CD4-positive, alpha-beta T cell treated with Interleukin-2 at 100 ng/mL for 4 hours (primary cell): ENCODE results near the gene COL8A2.

Source experiments
- DNase-seq: peaks from one replicate; pipeline ENCODE4 v3.0.0-alpha.2; 2020; ENCODE audit warnings: low spot score

Gene COL8A2

DNA sequence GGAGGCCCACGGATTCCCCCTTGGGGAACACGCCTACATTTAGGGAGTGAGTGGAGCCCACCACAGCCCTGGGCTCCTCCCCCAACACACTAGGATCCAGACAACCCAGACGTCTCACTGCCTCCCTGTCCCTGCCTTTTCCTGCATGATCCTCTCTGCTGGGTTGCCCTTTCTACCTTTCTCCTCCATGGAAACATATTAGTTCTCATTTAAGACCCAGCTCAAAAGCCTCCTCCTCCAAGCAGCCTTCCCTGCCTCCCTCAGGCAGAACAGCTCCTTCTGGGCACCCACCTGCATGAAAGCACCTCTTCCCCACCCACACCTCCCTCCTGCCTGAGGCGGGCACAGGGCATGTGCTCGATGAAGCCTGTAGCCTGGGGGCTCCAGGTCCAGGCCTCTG is 10.7 kb downstream of the COL8A2 start:
- DNase-seq: no peak

- no peak for DNase-seq
These were observed 12.2 kb downstream of the COL8A2 start for GRCh38 chr1:36112823-36113222.

DNA sequence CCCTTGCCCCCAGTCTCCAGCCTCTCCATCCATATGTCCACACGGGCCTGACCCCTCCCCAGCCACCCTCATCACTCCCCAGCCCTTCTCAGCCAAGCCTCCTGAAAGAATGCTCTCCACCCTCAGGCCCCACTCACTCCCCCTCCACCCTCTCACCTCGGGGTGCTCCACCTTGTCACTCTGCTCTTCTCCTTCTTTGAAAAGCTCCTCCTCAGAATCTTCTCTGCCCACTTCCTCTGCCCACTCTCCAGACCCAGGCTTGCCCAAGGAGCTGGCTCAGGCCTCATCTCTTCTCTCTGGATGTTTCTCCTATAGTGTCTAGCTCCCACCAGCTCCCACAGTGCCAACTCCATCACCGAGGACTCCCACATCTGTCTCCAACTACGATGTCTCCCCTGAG is 13.9 kb downstream of the COL8A2 start:
- DNase-seq: no peak

- peak; percentile 28 for DNase-seq
These were observed 15.9 kb downstream of the COL8A2 start for GRCh38 chr1:36109041-36109679.

GRCh38 chr1:36108314-36108713 is 16.7 kb downstream of the COL8A2 start:
- no peak for DNase-seq

GRCh38 chr1:36107394-36107793 is 17.6 kb downstream of the COL8A2 start:
- DNase-seq: no peak

- DNase-seq: no peak
These were observed 18.8 kb downstream of the COL8A2 start for GRCh38 chr1:36106269-36106668.

DNA sequence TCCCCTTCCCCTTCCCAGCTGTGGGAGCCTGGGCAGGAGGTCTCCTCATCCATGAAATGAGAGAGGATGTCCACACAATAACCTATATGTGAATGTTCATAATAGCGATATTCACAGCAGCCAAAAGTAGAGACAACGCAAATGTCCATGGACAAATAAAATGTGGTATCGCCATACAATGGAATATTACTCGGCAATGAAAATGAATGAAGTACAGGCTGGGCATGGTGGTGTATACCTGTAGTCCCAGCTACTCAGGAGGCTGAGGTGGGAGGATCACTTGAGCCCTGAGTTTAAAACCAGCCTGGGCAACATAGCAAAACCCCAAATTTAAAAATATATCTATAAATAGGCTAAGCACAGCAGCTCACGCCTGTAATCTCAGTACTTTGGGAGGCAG is 23.5 kb downstream of the COL8A2 start:
- no peak for DNase-seq

DNA sequence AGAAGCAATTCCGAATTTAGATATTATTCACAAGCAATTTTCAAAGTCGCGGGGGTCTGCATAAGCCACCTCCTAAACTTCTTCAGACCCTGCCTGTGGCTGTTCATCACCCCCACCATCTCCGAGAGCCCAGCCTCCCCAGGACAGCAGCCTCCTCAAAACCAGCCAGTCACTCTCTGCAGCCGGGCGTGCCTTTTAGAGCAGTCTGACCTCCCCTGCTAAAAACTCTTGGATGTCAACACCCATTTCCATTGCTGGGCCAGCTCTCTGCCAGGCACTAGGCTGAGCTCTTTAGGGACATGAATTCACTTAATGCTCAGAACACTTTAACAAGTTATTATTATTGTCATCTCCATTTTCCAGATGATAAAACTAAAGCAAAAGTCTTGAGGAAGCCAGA is 24.6 kb downstream of the COL8A2 start:
- DNase-seq: no peak

GRCh38 chr1:36099681-36100341 is 25.2 kb downstream of the COL8A2 start:
- peak; percentile 70 for DNase-seq

DNA sequence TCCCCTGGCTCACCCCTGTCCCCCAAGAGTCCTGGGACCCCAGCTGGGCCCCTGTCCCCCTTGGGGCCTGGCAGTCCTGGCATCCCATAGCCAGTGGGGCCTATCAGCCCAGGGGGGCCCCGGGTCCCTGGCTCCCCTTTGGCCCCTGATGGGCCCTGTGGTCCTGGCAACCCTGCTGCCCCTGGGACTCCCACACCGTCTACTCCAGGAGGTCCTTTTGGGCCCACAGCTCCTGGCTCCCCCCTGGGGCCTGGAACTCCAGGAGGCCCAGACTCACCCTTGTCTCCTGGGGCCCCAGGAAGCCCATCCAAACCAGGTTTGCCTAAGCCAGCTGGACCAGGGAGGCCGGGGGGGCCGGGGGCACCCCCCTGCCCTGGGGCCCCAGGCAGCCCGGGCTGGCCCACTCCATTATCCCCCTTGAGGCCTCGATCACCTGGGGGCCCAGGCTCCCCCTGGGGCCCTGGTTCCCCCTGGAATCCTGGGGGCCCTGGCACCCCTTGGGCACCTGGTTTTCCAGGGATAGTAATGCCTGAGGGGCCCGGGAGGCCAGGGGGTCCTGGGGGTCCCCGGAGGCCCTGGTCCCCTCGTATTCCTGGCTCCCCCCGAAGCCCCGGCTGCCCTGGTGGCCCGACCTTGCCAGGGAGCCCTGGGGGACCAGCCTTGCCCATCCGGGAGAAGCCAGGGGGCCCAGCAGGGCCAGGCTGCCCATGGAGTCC is 26.2 kb downstream of the COL8A2 start:
- DNase-seq: no peak

DNA sequence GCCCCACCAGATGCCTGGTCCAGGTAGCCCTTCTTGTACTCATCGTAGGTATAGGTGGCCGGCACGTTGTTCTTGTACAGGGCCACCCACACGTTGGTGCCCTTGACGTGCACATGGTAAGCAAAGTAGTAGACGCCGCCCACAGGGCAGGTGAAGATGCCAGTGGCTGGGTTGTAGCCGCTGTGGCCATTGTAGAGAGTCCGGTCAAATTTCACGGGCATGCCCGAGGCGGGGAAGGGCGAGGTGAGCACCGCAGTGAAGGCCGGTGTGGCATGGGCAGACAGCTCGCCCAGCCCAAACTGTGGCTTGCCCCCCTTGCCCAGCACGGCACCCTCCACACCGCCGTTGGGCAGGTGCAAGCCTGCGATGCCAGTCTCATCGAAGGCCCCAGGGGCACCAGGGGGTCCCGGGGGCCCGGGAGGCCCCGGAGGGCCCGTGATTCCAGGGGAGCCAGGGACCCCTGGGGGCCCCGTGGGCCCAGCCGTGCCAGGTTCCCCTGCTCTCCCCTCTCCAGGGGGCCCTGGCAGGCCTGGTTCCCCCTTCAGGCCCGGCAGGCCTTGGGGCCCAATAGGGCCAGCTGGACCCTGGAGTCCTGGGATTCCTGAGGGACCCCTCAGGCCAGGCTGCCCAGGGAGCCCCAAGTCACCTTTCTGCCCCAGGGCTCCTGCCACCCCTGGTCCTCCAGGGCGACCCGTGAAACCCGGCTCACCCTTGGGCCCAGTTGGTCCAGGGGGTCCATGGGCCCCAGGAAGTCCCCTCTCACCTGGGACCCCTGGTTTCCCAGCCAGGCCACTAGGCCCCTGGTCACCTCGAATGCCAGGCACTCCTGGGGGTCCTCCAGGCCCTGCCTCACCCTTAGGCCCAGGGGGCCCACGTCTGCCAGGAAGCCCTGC is 27.1 kb downstream of the COL8A2 start:
- no peak for DNase-seq

DNA sequence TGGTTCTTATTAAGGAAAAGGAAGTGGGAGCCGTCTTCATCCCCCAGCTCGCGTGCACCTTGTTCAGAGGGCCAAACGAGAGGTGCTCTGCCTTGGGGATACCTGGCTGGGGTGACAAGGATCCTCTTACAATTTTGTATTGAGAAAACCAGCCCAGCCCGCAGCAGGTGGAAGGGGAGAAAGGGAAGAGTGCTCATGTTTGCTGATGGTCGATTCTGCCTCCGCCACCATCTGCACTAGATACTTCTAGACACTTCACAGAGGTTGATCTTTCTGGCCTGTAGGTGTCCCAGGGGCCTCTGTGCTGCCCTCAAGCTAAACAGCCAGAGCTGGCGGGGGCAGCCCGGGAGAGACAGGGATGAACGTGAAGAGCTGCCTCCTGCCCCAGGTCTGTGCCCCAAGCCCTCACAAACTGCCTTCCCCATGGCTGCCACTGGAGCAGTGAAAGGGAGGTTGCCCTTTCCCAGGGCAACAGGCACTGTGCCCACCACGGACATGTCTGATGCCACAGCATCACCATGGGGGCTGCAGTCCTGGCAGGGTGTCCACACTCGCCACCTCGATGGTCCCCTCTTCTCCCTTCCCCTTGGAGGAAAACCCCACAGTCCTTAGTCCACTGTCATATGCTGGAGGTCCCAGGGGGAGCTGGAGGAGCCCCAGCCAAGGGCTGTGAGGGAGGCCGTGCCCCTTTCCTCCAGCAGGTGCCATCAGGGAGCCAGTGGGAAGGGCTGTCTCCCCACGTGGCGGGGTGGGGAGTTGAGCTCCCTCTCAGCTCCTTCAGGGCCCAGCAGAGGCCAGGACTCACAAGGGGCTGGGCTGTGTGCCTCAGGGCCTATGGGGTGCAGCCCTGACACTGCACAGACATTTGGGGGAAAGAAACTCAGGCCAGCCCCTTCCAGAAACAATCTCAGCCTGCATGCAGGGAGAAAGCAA is 28.3 kb downstream of the COL8A2 start:
- no peak for DNase-seq

- no peak for DNase-seq
These were observed 29.1 kb downstream of the COL8A2 start for GRCh38 chr1:36095760-36096405.

DNA sequence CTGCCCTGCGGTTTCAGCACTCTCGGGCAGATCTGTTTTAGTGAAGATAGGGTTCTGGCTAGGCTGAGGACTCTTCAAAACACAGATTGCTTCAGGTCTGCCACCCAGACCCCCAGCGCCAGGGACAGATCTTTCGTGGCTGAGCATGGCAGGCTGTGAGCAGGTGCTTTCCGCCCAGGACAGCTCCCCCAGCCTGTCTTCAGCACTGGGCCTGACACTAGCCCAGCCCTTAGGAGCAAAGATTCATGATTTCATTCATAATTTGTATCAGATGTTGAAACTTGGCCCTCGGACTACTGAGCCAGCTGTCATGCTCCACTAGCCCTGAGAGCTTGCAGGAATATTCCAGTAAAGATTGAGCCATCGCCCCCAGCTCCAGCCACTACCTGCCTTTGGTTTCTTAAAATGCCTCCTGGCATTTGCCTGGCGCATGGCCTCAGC is 30.4 kb downstream of the COL8A2 start:
- no peak for DNase-seq

DNA sequence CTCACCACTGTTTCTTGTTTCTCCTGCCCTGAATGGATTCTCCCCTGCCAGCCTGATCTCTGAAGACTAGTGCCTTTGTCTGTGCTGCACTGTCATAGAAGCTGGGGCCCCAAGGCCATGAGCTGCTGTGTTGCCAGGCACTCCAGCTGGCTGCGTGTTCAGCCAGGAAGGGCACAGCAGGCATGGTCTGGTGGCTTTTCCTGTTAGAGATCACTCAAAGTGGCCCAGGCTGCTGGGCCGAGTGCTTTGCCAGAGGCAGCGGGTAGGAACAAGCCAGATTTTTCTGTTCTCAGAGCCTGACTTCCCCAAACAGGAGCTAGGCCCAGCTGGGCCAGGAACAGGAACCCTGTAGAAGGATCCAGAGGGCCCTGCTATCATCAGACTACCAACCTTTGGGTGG is 31.1 kb downstream of the COL8A2 start:
- DNase-seq: no peak

- DNase-seq: no peak
These were observed 31.8 kb downstream of the COL8A2 start for GRCh38 chr1:36093226-36093625.

GRCh38 chr1:36092798-36093185 is 32.2 kb downstream of the COL8A2 start:
- DNase-seq: no peak

GRCh38 chr1:36092166-36092797 is 32.7 kb downstream of the COL8A2 start:
- DNase-seq: no peak

DNA sequence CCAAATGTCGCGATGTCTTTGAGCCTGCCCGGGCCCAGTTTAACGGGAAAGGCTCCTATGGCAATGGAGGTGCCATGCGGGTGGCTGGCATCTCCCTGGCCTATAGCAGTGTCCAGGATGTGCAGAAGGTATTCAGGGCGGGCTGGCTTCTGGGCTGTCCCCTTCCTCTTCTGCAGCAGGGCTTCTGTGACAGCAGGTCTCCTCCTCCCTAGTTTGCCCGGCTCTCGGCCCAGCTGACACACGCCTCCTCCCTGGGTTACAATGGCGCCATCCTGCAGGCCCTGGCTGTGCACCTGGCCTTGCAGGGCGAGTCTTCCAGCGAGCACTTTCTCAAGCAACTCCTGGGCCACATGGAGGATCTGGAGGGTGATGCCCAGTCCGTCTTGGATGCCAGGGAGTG is 33.3 kb downstream of the COL8A2 start:
- no peak for DNase-seq
